ENCODE data around the gene EBF3.

EBF3 gene

GRCh38 chr10:129982825-129983224, 18.8 kb upstream of the EBF3 start:
- Histone ChIP-seq H2BK12ac (ENCODE audit: low read length in 2 of 2) (no peak overlapping the region), H3K23ac (ENCODE audit: low read length in 2 of 2) (no peak overlapping the region), H3K79me1 (replicated peaks; ENCODE audit: low read length, poor library complexity, severe bottlenecking) (no peaks in the 10 kb centered on the region), H3K36me3 (ENCODE audit: control insufficient read depth in 1 of 2, insufficient read depth in 2 of 2, low read depth in 1 of 2, low read length in 2 of 2) (no peaks in the 10 kb centered on the region), H4K8ac (ENCODE audit: low read length) (no peak overlapping the region), H2AK5ac (ENCODE audit: low read length, severe bottlenecking) (no peak overlapping the region), H3K27ac (ENCODE audit: low read length, poor library complexity, severe bottlenecking) (no peak overlapping the region), H3K9me3 (ENCODE audit: control insufficient read depth, low read length) (peaks cover 27% of the 10 kb centered on the region), H3K4me1 (ENCODE audit: control insufficient read depth, insufficient read depth, low read depth, low read length) (no peaks in the 10 kb centered on the region), H2BK120ac (ENCODE audit: low read depth, low read length) (no peak overlapping the region), H3K14ac (ENCODE audit: low read length in 2 of 2) (no peak overlapping the region), H3K18ac (ENCODE audit: low read depth in 1 of 2, low read length in 2 of 2) (no peak overlapping the region), H3K9ac (ENCODE audit: low read length) (no peak overlapping the region), H2AFZ (ENCODE audit: low read depth, low read length) (no peak overlapping the region), H3K4me2 (ENCODE audit: low read length, poor library complexity, severe bottlenecking) (no peak overlapping the region), H3K27me3 (ENCODE audit: control insufficient read depth in 1 of 2, insufficient read depth in 1 of 2, low read length in 2 of 2) (peaks cover 0 to 4% of the 10 kb centered on the region in 2 experiments), H3K4me3 (ENCODE audit: insufficient read depth in 1 of 2, low read depth in 1 of 2, low read length in 2 of 2) (no peak overlapping the region), H3K4ac (ENCODE audit: low read depth in 1 of 2, low read length in 2 of 2) (no peak overlapping the region), H2BK5ac (ENCODE audit: low read depth, low read length, poor library complexity, severe bottlenecking) (no peak overlapping the region), H4K91ac (ENCODE audit: low read length) (no peak overlapping the region), H2BK15ac (ENCODE audit: low read depth, poor library complexity, severe bottlenecking) (no peak overlapping the region)
- no peak for DNase-seq

DNA sequence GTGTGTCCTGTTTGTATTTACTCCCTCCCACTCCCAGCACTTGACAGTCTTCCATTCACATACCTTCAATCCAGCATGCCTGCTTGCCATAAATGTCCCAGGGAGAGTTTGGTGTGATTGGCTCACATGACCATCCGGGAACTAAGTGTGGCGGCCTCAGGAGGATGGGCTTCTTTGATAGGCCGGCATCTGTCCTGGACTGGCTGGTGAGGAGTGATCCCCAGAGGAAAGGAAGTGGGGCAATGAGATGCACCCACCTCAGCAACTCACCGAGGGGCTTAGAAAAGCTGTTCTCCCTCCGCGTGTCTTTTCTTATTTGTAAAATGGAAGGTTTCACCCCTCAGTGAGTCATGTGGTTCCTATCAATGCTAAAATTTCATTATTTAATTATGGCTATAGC, 14.9 kb upstream of the EBF3 start:
- no peak overlapping the region for H3K4me3 ChIP-seq (ENCODE audit: insufficient read depth in 1 of 2, low read depth in 1 of 2, low read length in 2 of 2)
- peaks cover 16% of the 10 kb centered on the region for H3K9me3 ChIP-seq (ENCODE audit: control insufficient read depth, low read length)
- H3K18ac ChIP-seq (ENCODE audit: low read depth in 1 of 2, low read length in 2 of 2): no peak overlapping the region
- H3K14ac ChIP-seq (ENCODE audit: low read length in 2 of 2): no peak overlapping the region
- DNase-seq: no peak
- H2BK120ac ChIP-seq (ENCODE audit: low read depth, low read length): no peak overlapping the region
- 91% methylated on average over 4 of the region's 6 CpGs for WGBS
- no peak overlapping the region for H2BK15ac ChIP-seq (ENCODE audit: low read depth, poor library complexity, severe bottlenecking)
- no peak overlapping the region for H3K9ac ChIP-seq (ENCODE audit: low read length)
- H3K27me3 ChIP-seq (ENCODE audit: control insufficient read depth in 1 of 2, insufficient read depth in 1 of 2, low read length in 2 of 2): peaks cover 0 to 29% of the 10 kb centered on the region in 2 experiments
- H2AK5ac ChIP-seq (ENCODE audit: low read length, severe bottlenecking): no peak overlapping the region
- H4K91ac ChIP-seq (ENCODE audit: low read length): no peak overlapping the region
- no peak overlapping the region for H3K4me2 ChIP-seq (ENCODE audit: low read length, poor library complexity, severe bottlenecking)
- no peaks in the 10 kb centered on the region for H3K36me3 ChIP-seq (ENCODE audit: control insufficient read depth in 1 of 2, insufficient read depth in 2 of 2, low read depth in 1 of 2, low read length in 2 of 2)
- H2BK5ac ChIP-seq (ENCODE audit: low read depth, low read length, poor library complexity, severe bottlenecking): no peak overlapping the region
- H4K8ac ChIP-seq (ENCODE audit: low read length): no peak overlapping the region
- H3K4me1 ChIP-seq (ENCODE audit: control insufficient read depth, insufficient read depth, low read depth, low read length): no peaks in the 10 kb centered on the region
- no peak overlapping the region for H2AFZ ChIP-seq (ENCODE audit: low read depth, low read length)
- no peak overlapping the region for H2BK12ac ChIP-seq (ENCODE audit: low read length in 2 of 2)
- H3K27ac ChIP-seq (ENCODE audit: low read length, poor library complexity, severe bottlenecking): no peak overlapping the region
- H3K23ac ChIP-seq (ENCODE audit: low read length in 2 of 2): no peak overlapping the region
- no peaks in the 10 kb centered on the region for H3K79me1 ChIP-seq (replicated peaks; ENCODE audit: low read length, poor library complexity, severe bottlenecking)
- no peak overlapping the region for H3K4ac ChIP-seq (ENCODE audit: low read depth in 1 of 2, low read length in 2 of 2)

- Histone ChIP-seq H4K91ac (ENCODE audit: low read length) (no peak overlapping the region), H3K9ac (ENCODE audit: low read length) (no peak overlapping the region), H3K4ac (ENCODE audit: low read depth in 1 of 2, low read length in 2 of 2) (no peak overlapping the region), H3K18ac (ENCODE audit: low read depth in 1 of 2, low read length in 2 of 2) (no peak overlapping the region), H3K4me1 (ENCODE audit: control insufficient read depth, insufficient read depth, low read depth, low read length) (no peaks in the 10 kb centered on the region), H3K27ac (ENCODE audit: low read length, poor library complexity, severe bottlenecking) (no peak overlapping the region), H3K36me3 (ENCODE audit: control insufficient read depth in 1 of 2, insufficient read depth in 2 of 2, low read depth in 1 of 2, low read length in 2 of 2) (no peaks in the 10 kb centered on the region), H3K4me3 (ENCODE audit: insufficient read depth in 1 of 2, low read depth in 1 of 2, low read length in 2 of 2) (no peak overlapping the region), H3K9me3 (ENCODE audit: control insufficient read depth, low read length) (peaks cover 11% of the 10 kb centered on the region), H3K14ac (ENCODE audit: low read length in 2 of 2) (no peak overlapping the region), H2BK15ac (ENCODE audit: low read depth, poor library complexity, severe bottlenecking) (no peak overlapping the region), H2BK12ac (ENCODE audit: low read length in 2 of 2) (no peak overlapping the region), H2AK5ac (ENCODE audit: low read length, severe bottlenecking) (no peak overlapping the region), H2BK120ac (ENCODE audit: low read depth, low read length) (no peak overlapping the region), H4K8ac (ENCODE audit: low read length) (no peak overlapping the region), H2BK5ac (ENCODE audit: low read depth, low read length, poor library complexity, severe bottlenecking) (no peak overlapping the region), H3K79me1 (replicated peaks; ENCODE audit: low read length, poor library complexity, severe bottlenecking) (no peaks in the 10 kb centered on the region), H2AFZ (ENCODE audit: low read depth, low read length) (no peak overlapping the region), H3K27me3 (ENCODE audit: control insufficient read depth in 1 of 2, insufficient read depth in 1 of 2, low read length in 2 of 2) (peaks cover 0 to 35% of the 10 kb centered on the region in 2 experiments), H3K4me2 (ENCODE audit: low read length, poor library complexity, severe bottlenecking) (no peak overlapping the region), H3K23ac (ENCODE audit: low read length in 2 of 2) (no peak overlapping the region)
- 100% methylated on average over 1 of the region's 1 CpG for WGBS
- no peak for DNase-seq
Measured at GRCh38 chr10:129978322-129978721, 14.2 kb upstream of the EBF3 start.

GRCh38 chr10:129977794-129978193, 13.7 kb upstream of the EBF3 start:
- Histone ChIP-seq H3K27ac (ENCODE audit: low read length, poor library complexity, severe bottlenecking) (no peak overlapping the region), H2BK12ac (ENCODE audit: low read length in 2 of 2) (no peak overlapping the region)

More at GRCh38 chr10:129977794-129978193, 13.7 kb upstream of the EBF3 start:
- Histone ChIP-seq H3K14ac (ENCODE audit: low read length in 2 of 2) (no peak overlapping the region), H4K91ac (ENCODE audit: low read length) (no peak overlapping the region), H3K9me3 (ENCODE audit: control insufficient read depth, low read length) (peaks cover 7% of the 10 kb centered on the region), H3K18ac (ENCODE audit: low read depth in 1 of 2, low read length in 2 of 2) (no peak overlapping the region), H4K8ac (ENCODE audit: low read length) (no peak overlapping the region), H3K27me3 (ENCODE audit: control insufficient read depth in 1 of 2, insufficient read depth in 1 of 2, low read length in 2 of 2) (peaks cover 0 to 39% of the 10 kb centered on the region in 2 experiments), H3K4me1 (ENCODE audit: control insufficient read depth, insufficient read depth, low read depth, low read length) (peaks cover 3% of the 10 kb centered on the region), H3K79me1 (replicated peaks; ENCODE audit: low read length, poor library complexity, severe bottlenecking) (no peaks in the 10 kb centered on the region), H2AFZ (ENCODE audit: low read depth, low read length) (no peak overlapping the region), H3K23ac (ENCODE audit: low read length in 2 of 2) (no peak overlapping the region), H2AK5ac (ENCODE audit: low read length, severe bottlenecking) (no peak overlapping the region), H2BK120ac (ENCODE audit: low read depth, low read length) (no peak overlapping the region), H3K9ac (ENCODE audit: low read length) (no peak overlapping the region), H2BK5ac (ENCODE audit: low read depth, low read length, poor library complexity, severe bottlenecking) (no peak overlapping the region), H3K36me3 (ENCODE audit: control insufficient read depth in 1 of 2, insufficient read depth in 2 of 2, low read depth in 1 of 2, low read length in 2 of 2) (no peaks in the 10 kb centered on the region), H3K4me3 (ENCODE audit: insufficient read depth in 1 of 2, low read depth in 1 of 2, low read length in 2 of 2) (no peak overlapping the region), H2BK15ac (ENCODE audit: low read depth, poor library complexity, severe bottlenecking) (no peak overlapping the region), H3K4me2 (ENCODE audit: low read length, poor library complexity, severe bottlenecking) (no peak overlapping the region), H3K4ac (ENCODE audit: low read depth in 1 of 2, low read length in 2 of 2) (no peak overlapping the region)
- WGBS: 89% methylated on average over 10 of the region's 10 CpGs
- no peak for DNase-seq
